H1 (cell line): Measurements from ENCODE around the gene ATXN2L. TPM values are rescaled to one million over a fixed set of nuclear protein-coding genes. Genes with fewer than 3 reads are reported as not detected.

Experiments
- NRF1 ChIP-seq: IDR thresholded peaks from 2 replicates; pipeline ENCODE4 v1.6.1; 2011; ENCODE audit warnings: mild to moderate bottlenecking, low read depth, low read length, improper control_type of control experiment
- RBBP5 ChIP-seq: IDR thresholded peaks from 2 replicates; pipeline ENCODE4 v1.7.1; 2012; ENCODE audit warnings: low read depth, mild to moderate bottlenecking, inconsistent platforms, low read length, moderate library complexity, borderline replicate concordance
- polyA plus RNA-seq, 7 experiments: library from polyadenylated mRNA; depleted of rRNA in 3 of 7; stranded (reverse) in 5 of 7; unstranded in 2 of 7; fragments of >200 nt in 5 of 7; fragments of 200-250 nt in 2 of 7; gene quantifications; 1 replicate in 5 of 7; 2 replicates in 1 of 7; 4 replicates in 1 of 7; pipeline versions ENCODE4 v1.2.1 to v1.2.3, GENCODE V29; 2011 to 2013; ENCODE audit warnings: missing spikeins in 2 of 7, mixed read lengths in 2 of 7
- total RNA-seq: library from RNA; stranded (reverse); fragmentation: NEBNext Ultra II Directional; extraction: Animal tissue kit (Norgen Biotek cat#: 25700); gene quantifications from 2 replicates; pipeline ENCODE4 v1.2.1, GENCODE V29; 2021

The ATXN2L gene
- total and polyA plus RNA-seq, 2 of the 8 experiments (the other 6 are each of a cell fraction or from before 2014, with no cell fraction given), result 79.1 to 227 TPM

- TF ChIP-seq NRF1 (no peak), RBBP5 (no peak; the same call in 1 of the 2 replicates)
- TF ChIP-seq, all 59 proteins: peak for 2
Observed at GRCh38 chr16:28880589-28880915, 57.8 kb downstream of the ATXN2L start (continued).
